Measurements from ENCODE around the gene FXYD4. TPM values are rescaled to one million over a fixed set of nuclear protein-coding genes. Genes with fewer than 3 reads are reported as not detected.

FXYD4 gene
- total RNA-seq, 1 donor from 2014 or later = not detected

GRCh38 chr10:43362191-43362839 is 9.1 kb upstream of the FXYD4 start:
- Histone ChIP-seq H3K4me3 (peak overlapping the region; percentile 45), H3K36me3 (no peaks in the 10 kb centered on the region), H3K9me3 (no peaks in the 10 kb centered on the region), H3K27ac (peak overlapping the region; percentile 69), H3K4me1 (peaks cover 13% of the 10 kb centered on the region), H3K27me3 (no peaks in the 10 kb centered on the region)
- DNase-seq (ENCODE audit: extremely low spot score in 2 of 2) = peak in 1 of 2 donors; percentile 91
- intact Hi-C loops (cut with DNase I) = no loop called here
- TF ChIP-seq POLR2AphosphoS5 (IDR thresholded peaks at IDR 0.05; ENCODE audit: insufficient read depth in 1 of 2, low read depth in 1 of 2) (peak; percentile 31 to 58), CTCF (IDR thresholded peaks at IDR 0.05) (peak in 1 of 3 experiments; percentile 30), POLR2A (IDR thresholded peaks at IDR 0.05) (no peak)

GRCh38 chr10:43365001-43365400 is 6.4 kb upstream of the FXYD4 start:
- no peaks in the 10 kb centered on the region for H3K27me3 ChIP-seq
- no peaks in the 10 kb centered on the region for H3K36me3 ChIP-seq
- no peak overlapping the region for H3K27ac ChIP-seq
- intact Hi-C loops (cut with DNase I) = no loop called here
- no peaks in the 10 kb centered on the region for H3K9me3 ChIP-seq
- H3K4me3 ChIP-seq = no peak overlapping the region
- peaks cover 13% of the 10 kb centered on the region for H3K4me1 ChIP-seq
- no peak for TF ChIP-seq CTCF (IDR thresholded peaks at IDR 0.05)
- TF ChIP-seq POLR2A (IDR thresholded peaks at IDR 0.05) = no peak
- TF ChIP-seq POLR2AphosphoS5 (IDR thresholded peaks at IDR 0.05; ENCODE audit: insufficient read depth in 1 of 2, low read depth in 1 of 2) = no peak
- no peak for DNase-seq (ENCODE audit: extremely low spot score in 2 of 2)

- DNase-seq (ENCODE audit: extremely low spot score in 2 of 2) = no peak
- TF ChIP-seq POLR2AphosphoS5 (IDR thresholded peaks at IDR 0.05; ENCODE audit: insufficient read depth in 1 of 2, low read depth in 1 of 2) (no peak), CTCF (IDR thresholded peaks at IDR 0.05) (no peak), POLR2A (IDR thresholded peaks at IDR 0.05) (no peak)
- H3K9me3 ChIP-seq = no peaks in the 10 kb centered on the region
- H3K36me3 ChIP-seq = no peaks in the 10 kb centered on the region
- H3K27me3 ChIP-seq = no peaks in the 10 kb centered on the region
- no peak overlapping the region for H3K27ac ChIP-seq
- H3K4me1 ChIP-seq = no peaks in the 10 kb centered on the region
- no peak overlapping the region for H3K4me3 ChIP-seq
- intact Hi-C loops (cut with DNase I) = no loop called here
These were observed 1.5 kb upstream of the FXYD4 start for GRCh38 chr10:43369921-43370320.

GRCh38 chr10:43370671-43371215 is 693 bp upstream of the FXYD4 start:
- intact Hi-C loops (cut with DNase I) = no loop called here
- TF ChIP-seq POLR2AphosphoS5 (IDR thresholded peaks at IDR 0.05; ENCODE audit: insufficient read depth in 1 of 2, low read depth in 1 of 2) (no peak), CTCF (IDR thresholded peaks at IDR 0.05) (no peak), POLR2A (IDR thresholded peaks at IDR 0.05) (no peak)
- H3K4me3 ChIP-seq = no peak overlapping the region

GRCh38 chr10:43372765-43373361 is 1.4 kb downstream of the FXYD4 start:
- TF ChIP-seq CTCF (IDR thresholded peaks at IDR 0.05) (no peak), POLR2A (IDR thresholded peaks at IDR 0.05) (no peak), POLR2AphosphoS5 (IDR thresholded peaks at IDR 0.05; ENCODE audit: insufficient read depth in 1 of 2, low read depth in 1 of 2) (no peak)
- intact Hi-C loops (cut with DNase I) = no loop called here
- Histone ChIP-seq H3K4me3 (no peak overlapping the region), H3K9me3 (no peaks in the 10 kb centered on the region), H3K27me3 (no peaks in the 10 kb centered on the region), H3K36me3 (no peaks in the 10 kb centered on the region), H3K27ac (no peak overlapping the region), H3K4me1 (no peaks in the 10 kb centered on the region)
- no peak for DNase-seq (ENCODE audit: extremely low spot score in 2 of 2)

More at GRCh38 chr10:43370671-43371215, 693 bp upstream of the FXYD4 start:
- Histone ChIP-seq H3K27ac (no peak overlapping the region), H3K9me3 (no peaks in the 10 kb centered on the region), H3K4me1 (no peaks in the 10 kb centered on the region), H3K27me3 (no peaks in the 10 kb centered on the region), H3K36me3 (no peaks in the 10 kb centered on the region)
- DNase-seq (ENCODE audit: extremely low spot score in 2 of 2) = no peak
